Caco-2 (cell line): ENCODE data around the gene IP6K1. TPM values are rescaled to one million over a fixed set of nuclear protein-coding genes. Genes with fewer than 3 reads are reported as not detected.

Experiments
- BruUV-seq: library from RNA; stranded (reverse); fragments of 400-500 nt; replicated peaks from 2 replicates; lab custom pipeline; 2021; lab: Mats Ljungman, UMichigan
- CTCF ChIA-PET: fragments of 300-600 bp; sonication (Branson Sonifier 250); formaldehyde crosslinking; loops from one replicate; lab custom pipeline; 2022; ENCODE audit warnings: antibody characterized with exemption; lab: Charles Lee
- POLR2A ChIA-PET: fragments of 300-600 bp; sonication (Branson Sonifier 250); formaldehyde crosslinking; loops from one replicate; lab custom pipeline; 2022; ENCODE audit warnings: antibody characterized with exemption; lab: Charles Lee
- DNase-seq, 2 experiments: peaks; one replicate each; pipeline versions ENCODE4 v3.0.0 to v3.0.0-alpha.2; 2020 to 2022
- H3K27me3 ChIP-seq: replicated peaks from 2 replicates; pipeline ENCODE4 v1.6.0; 2011; ENCODE audit warnings: low read length; ENCODE audit not compliant: control insufficient read depth, insufficient read depth
- H3K36me3 ChIP-seq: 2 replicates; pipeline ENCODE4 v1.5.1; 2011; ENCODE audit warnings: low read length; ENCODE audit not compliant: control insufficient read depth, insufficient read depth
- H3K4me1 ChIP-seq: fragments of 250-450 bp; sonication (Bioruptor Pico); 2 replicates; pipeline ENCODE4 v1.5.1; 2020; ENCODE audit warnings: mild to moderate bottlenecking
- H3K4me3 ChIP-seq: 2 replicates; pipeline ENCODE4 v1.5.1; 2011; ENCODE audit warnings: low read depth, mild to moderate bottlenecking, control low read depth, low read length
- H3K9me3 ChIP-seq: fragments of 250-450 bp; sonication (Bioruptor Pico); 2 replicates; pipeline ENCODE4 v1.5.1; 2020; ENCODE audit warnings: mild to moderate bottlenecking, moderate library complexity
- H3K27ac Mint-ChIP-seq: one replicate; pipeline ENCODE4 v1.8.0; 2022; ENCODE audit warnings: mixed read lengths; ENCODE audit not compliant: unreplicated experiment
- H3K27me3 Mint-ChIP-seq: one replicate; pipeline ENCODE4 v1.8.0; 2022; ENCODE audit warnings: mixed read lengths; ENCODE audit not compliant: insufficient read depth, unreplicated experiment
- H3K36me3 Mint-ChIP-seq: one replicate; pipeline ENCODE4 v1.8.0; 2022; ENCODE audit warnings: mild to moderate bottlenecking, mixed read lengths; ENCODE audit not compliant: insufficient read depth, unreplicated experiment
- H3K4me1 Mint-ChIP-seq: one replicate; pipeline ENCODE4 v1.8.0; 2022; ENCODE audit warnings: low read depth, mixed read lengths; ENCODE audit not compliant: unreplicated experiment
- H3K4me3 Mint-ChIP-seq: one replicate; pipeline ENCODE4 v1.8.0; 2022; ENCODE audit warnings: mild to moderate bottlenecking, moderate library complexity, mixed read lengths; ENCODE audit not compliant: unreplicated experiment
- H3K9me3 Mint-ChIP-seq: one replicate; pipeline ENCODE4 v1.8.0; 2022; ENCODE audit warnings: mixed read lengths; ENCODE audit not compliant: unreplicated experiment
- CTCF ChIP-seq, 2 experiments: fragments of 200-600 bp in 1 of 2; IDR thresholded peaks; 1 replicate in 1 of 2; 2 replicates in 1 of 2; pipeline versions ENCODE4 v1.5.1 to v1.8.0; 2011 to 2022; ENCODE audit warnings: antibody characterized with exemption in 1 of 2, control low read depth in 1 of 2, inconsistent platforms in 1 of 2, low read depth in 1 of 2, low read length in 1 of 2, mild to moderate bottlenecking in 1 of 2, moderate library complexity in 1 of 2; ENCODE audit not compliant: insufficient read depth in 1 of 2, severe bottlenecking in 1 of 2, unreplicated experiment in 1 of 2
- intact Hi-C: fragments of 100-400 bp; cut with micrococcal nuclease; formaldehyde crosslinking; loops from one replicate; pipeline ENCODE4 v1.10.0; 2022; ENCODE audit not compliant: unreplicated experiment
- total RNA-seq: library from RNA; stranded (reverse); gene quantifications from 2 replicates; pipeline ENCODE4 v1.2.3, GENCODE V29; 2022

IP6K1 gene
- total RNA-seq, 1 experiment from 2014 or later, result 35.5 TPM

GRCh38 chr3:49706456-49707112 lies 79.8 kb downstream of the IP6K1 start:
- ChIA-PET CTCF (no interaction called here), POLR2A (no interaction called here)
- no peak for TF ChIP-seq CTCF (IDR thresholded peaks at IDR 0.05; ENCODE audit: insufficient read depth in 1 of 2, low read depth in 1 of 2, low read length in 1 of 2, severe bottlenecking in 1 of 2, unreplicated experiment in 1 of 2)
- H3K4me1 Mint-ChIP-seq, result no peaks in the 10 kb centered on the region
- no peaks in the 10 kb centered on the region for H3K9me3 ChIP-seq
- no peak overlapping the region for H3K4me3 Mint-ChIP-seq
- H3K9me3 Mint-ChIP-seq, result no peaks in the 10 kb centered on the region
- BruUV-seq, result no TSS peak
- H3K36me3 ChIP-seq, result no peaks in the 10 kb centered on the region; the same call in 1 of the 2 replicates
- H3K4me3 ChIP-seq, result no peak overlapping the region
- H3K4me1 ChIP-seq, result no peaks in the 10 kb centered on the region
- no peaks in the 10 kb centered on the region for H3K27me3 ChIP-seq
- peaks cover 5% of the 10 kb centered on the region for H3K36me3 Mint-ChIP-seq
- no peak for DNase-seq
- H3K27me3 Mint-ChIP-seq, result no peaks in the 10 kb centered on the region
- no peak overlapping the region for H3K27ac Mint-ChIP-seq
- intact Hi-C loops, result no loop called here

DNA sequence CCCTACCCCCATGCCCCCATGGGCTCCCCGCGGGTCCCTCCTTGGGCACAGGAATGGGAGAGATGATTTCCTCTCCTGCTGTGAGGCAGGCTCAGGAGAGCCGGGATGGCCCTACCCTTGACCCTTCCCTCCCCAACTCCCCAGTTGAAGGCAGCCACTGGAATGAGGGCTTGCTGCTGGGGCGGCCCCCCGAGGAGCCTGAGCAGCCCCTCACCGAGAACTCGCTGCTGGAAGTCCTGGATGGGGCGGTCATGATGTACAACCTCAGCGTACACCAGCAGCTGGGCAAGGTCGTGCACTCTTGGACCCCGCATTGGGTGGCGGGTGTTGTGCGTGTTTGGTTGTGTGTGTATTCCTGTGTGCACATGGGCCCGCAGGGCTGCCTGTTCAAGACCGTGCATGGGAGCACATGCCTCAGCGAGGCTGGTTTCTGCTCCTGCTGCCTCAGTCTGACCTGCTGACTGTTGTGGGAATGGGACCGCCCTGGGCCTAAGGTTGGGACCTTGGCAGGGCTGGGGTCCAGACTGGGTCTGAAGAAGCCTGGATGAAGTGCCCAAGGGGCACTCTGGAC lies 80.9 kb downstream of the IP6K1 start:
- Histone ChIP-seq H3K36me3 (no peaks in the 10 kb centered on the region; the same call in 1 of the 2 replicates), H3K27me3 (no peaks in the 10 kb centered on the region), H3K4me1 (no peaks in the 10 kb centered on the region), H3K9me3 (no peaks in the 10 kb centered on the region), H3K4me3 (no peak overlapping the region)
- no peak for TF ChIP-seq CTCF (IDR thresholded peaks at IDR 0.05; ENCODE audit: insufficient read depth in 1 of 2, low read depth in 1 of 2, low read length in 1 of 2, severe bottlenecking in 1 of 2, unreplicated experiment in 1 of 2)
- ChIA-PET POLR2A (no interaction called here), CTCF (no interaction called here)
- Mint-ChIP-seq H3K36me3 (peaks cover 5% of the 10 kb centered on the region), H3K27me3 (no peaks in the 10 kb centered on the region), H3K4me1 (no peaks in the 10 kb centered on the region), H3K4me3 (no peak overlapping the region), H3K9me3 (no peaks in the 10 kb centered on the region), H3K27ac (no peak overlapping the region)
- intact Hi-C loops, result no loop called here
- no peak for DNase-seq
- BruUV-seq, result no TSS peak

DNA sequence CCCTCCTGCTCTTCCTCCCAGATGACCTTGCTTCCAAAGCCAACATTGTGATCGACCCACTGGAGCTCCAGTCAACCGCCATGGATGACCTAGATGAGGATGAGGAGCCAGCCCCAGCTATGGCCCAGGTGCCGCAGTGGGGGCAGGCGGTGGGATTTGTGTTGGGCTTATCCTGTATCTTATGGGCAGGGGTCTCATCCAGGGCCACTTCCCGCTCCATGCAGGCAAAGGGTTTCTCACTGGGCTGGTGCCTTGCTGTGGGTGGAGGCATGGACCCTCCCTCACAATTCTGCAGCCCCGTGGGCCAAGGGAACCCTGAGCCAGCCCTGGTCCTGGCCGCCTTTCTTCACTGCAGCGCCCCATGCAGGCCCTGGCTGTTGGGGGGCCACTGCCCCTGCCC lies 81.7 kb downstream of the IP6K1 start:
- no peaks in the 10 kb centered on the region for H3K27me3 ChIP-seq

More for the DNA sequence above, 81.7 kb downstream of the IP6K1 start:
- H3K36me3 ChIP-seq, result no peaks in the 10 kb centered on the region; the same call in 1 of the 2 replicates
- Mint-ChIP-seq H3K36me3 (peaks cover 5% of the 10 kb centered on the region), H3K4me3 (no peak overlapping the region), H3K27ac (no peak overlapping the region), H3K4me1 (no peaks in the 10 kb centered on the region), H3K27me3 (no peaks in the 10 kb centered on the region), H3K9me3 (no peaks in the 10 kb centered on the region)
- intact Hi-C loops, result loop anchor here (5.0 kb wide), 1 partner anchor 203 kb away; no protein-coding TSS in a partner anchor
- BruUV-seq, result no TSS peak
- no peaks in the 10 kb centered on the region for H3K9me3 ChIP-seq
- H3K4me3 ChIP-seq, result no peak overlapping the region
- no peak for TF ChIP-seq CTCF (IDR thresholded peaks at IDR 0.05; ENCODE audit: insufficient read depth in 1 of 2, low read depth in 1 of 2, low read length in 1 of 2, severe bottlenecking in 1 of 2, unreplicated experiment in 1 of 2)
- DNase-seq, result no peak
- H3K4me1 ChIP-seq, result no peaks in the 10 kb centered on the region
- ChIA-PET CTCF (interaction anchor here (0.6 kb wide), 1 partner anchor 293 kb away, joined by 3 read pairs; the partner anchor contains the start of gene RHOA), POLR2A (no interaction called here)
